Activated CD4-positive, alpha-beta T cell treated with anti-CD3 and anti-CD28 coated beads for 24 hours (primary cell): Measurements from ENCODE around the gene ZGPAT.
"Not testable (repeated sequence)": the region's sequence is repeated elsewhere in the genome, so short reads cannot be mapped to it uniquely, and the experiment has no call there.

ENCODE experiments used
- DNase-seq, 2 donors: peaks; one replicate each; pipeline ENCODE4 v3.0.0-alpha.2; 2020; ENCODE audit warnings: low read depth in 2 of 2

The ZGPAT gene

GRCh38 chr20:63707558-63708300, at the start of gene ZGPAT, which contains the start of gene ARFRP1:
TSS of gene ZGPAT (plus strand) at chr20:63708039. CDS start at chr20:63708581, 542 bp downstream.
TSS of gene ARFRP1 (minus strand) at chr20:63707976. CDS start at chr20:63707091, 885 bp downstream.
- peak; percentile 73 to 76 for DNase-seq

- DNase-seq = no peak
These were observed 49.1 kb upstream of the ZGPAT start for GRCh38 chr20:63658749-63659187.

- DNase-seq = no peak
These were observed 48.5 kb upstream of the ZGPAT start for GRCh38 chr20:63659370-63659769.

- DNase-seq = not testable (repeated sequence)
These were observed 47.7 kb upstream of the ZGPAT start for GRCh38 chr20:63660174-63660573.

- DNase-seq = no peak
These were observed 47.2 kb upstream of the ZGPAT start for GRCh38 chr20:63660622-63661021.

- DNase-seq = no peak
These were observed 46.7 kb upstream of the ZGPAT start for GRCh38 chr20:63661108-63661507.

- no peak for DNase-seq
These were observed 45.7 kb upstream of the ZGPAT start for GRCh38 chr20:63661959-63662812.

GRCh38 chr20:63662813-63663189, 45.0 kb upstream of the ZGPAT start:
- no peak for DNase-seq

GRCh38 chr20:63663332-63664066, 44.3 kb upstream of the ZGPAT start:
- DNase-seq = no peak

- DNase-seq = no peak
These were observed 43.5 kb upstream of the ZGPAT start for GRCh38 chr20:63664143-63664851.

GRCh38 chr20:63664861-63665594, 42.8 kb upstream of the ZGPAT start:
- DNase-seq = no peak

GRCh38 chr20:63665708-63666107, 42.1 kb upstream of the ZGPAT start:
- DNase-seq = no peak

- DNase-seq = no peak
These were observed 40.0 kb upstream of the ZGPAT start for GRCh38 chr20:63667858-63668257.

- DNase-seq = no peak
These were observed 39.5 kb upstream of the ZGPAT start for GRCh38 chr20:63668351-63668750.

- DNase-seq = not testable (repeated sequence)
These were observed 36.1 kb upstream of the ZGPAT start for GRCh38 chr20:63671695-63672094.

GRCh38 chr20:63672666-63673065, 35.2 kb upstream of the ZGPAT start:
- no peak for DNase-seq

GRCh38 chr20:63673951-63674350, 33.9 kb upstream of the ZGPAT start:
- no peak for DNase-seq

- no peak for DNase-seq
These were observed 32.0 kb upstream of the ZGPAT start for GRCh38 chr20:63675681-63676368.

GRCh38 chr20:63678071-63678470, 29.8 kb upstream of the ZGPAT start:
- no peak for DNase-seq
